EH (cell line): ENCODE results near the gene OSBPL5.

ENCODE experiments used
- DNase-seq: peaks from one replicate; pipeline ENCODE4 v3.0.0-alpha.2; 2015; ENCODE audit warnings: low read depth

The OSBPL5 gene

DNA sequence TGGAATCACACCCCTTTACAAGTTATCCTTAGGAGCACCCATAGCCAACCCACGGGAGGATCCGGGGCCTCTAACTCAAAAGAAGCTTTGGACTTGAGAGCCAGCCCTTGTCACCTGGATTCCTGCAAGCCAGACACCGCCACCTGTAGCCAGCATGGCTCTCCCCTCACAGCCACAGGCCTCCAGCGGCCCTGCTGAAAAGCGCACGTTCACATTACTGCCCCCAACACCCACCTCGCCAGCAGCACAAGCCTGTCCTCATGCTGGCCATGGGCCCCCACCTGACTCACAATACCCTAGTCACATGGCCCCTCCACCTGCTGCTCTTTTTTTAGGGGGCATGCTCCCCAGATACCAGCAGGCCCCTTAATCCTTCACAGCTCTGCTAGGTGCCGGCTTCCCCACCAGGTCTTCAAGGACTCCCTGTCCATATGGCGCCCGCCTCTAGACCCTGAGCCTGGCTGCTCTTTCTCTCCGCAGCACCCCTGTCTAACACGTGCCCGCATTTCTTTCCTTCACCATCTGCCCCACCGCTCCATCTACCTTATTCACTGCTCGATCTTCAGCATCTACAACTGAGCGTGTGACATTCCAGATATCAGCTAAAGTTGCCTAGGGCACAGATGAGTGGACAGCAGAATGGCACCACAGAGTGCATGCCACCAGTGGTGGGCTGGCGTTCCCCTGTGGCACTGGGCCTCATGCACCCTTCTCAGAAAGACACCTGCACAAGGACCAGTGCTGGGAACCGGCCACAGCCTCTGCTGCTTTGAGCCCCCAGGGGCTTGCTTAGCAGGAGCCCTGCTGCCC lies 114.5 kb downstream of the OSBPL5 start:
- no peak for DNase-seq

- DNase-seq: peak; percentile 99
Observed at GRCh38 chr11:3049430-3050243, 115.5 kb downstream of the OSBPL5 start.

DNA sequence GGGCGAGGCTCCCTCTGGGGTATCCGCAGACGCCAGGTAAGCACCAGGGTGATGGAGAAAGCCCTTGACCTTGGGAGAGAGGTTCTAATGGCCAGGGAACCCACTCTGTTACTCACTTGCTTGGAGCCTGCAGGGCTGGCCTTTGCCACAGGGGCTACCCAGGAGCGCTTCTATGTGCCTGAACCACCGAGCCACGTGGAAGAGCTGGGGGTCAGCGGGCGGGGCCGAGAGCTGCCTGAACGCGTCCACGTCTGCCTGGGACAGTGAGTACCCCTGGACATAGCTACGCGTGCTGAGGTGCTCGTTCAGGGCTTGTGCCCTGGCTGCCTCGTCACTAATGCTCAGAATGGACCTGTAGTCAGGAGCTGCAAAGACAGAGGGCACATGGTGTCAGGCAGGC lies 117.5 kb downstream of the OSBPL5 start:
- DNase-seq: no peak

DNA sequence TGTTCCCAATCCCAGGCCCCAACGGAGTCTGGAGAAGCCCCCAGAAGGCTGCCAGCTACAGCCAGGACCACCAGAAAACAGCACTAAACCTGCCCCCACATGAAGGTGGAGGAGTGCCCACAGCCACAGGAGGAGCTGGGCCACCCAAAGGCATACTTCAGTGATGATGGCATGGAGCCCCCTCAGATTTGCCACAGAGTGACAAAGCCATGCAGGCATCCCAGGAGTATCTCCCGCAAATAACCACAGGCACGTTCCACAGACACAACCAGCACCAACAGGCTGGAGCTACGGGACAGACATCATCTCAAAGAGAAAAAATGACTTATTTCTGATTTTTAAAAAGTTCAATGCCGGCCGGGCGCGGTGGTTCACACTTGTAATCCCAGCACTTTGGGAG lies 118.5 kb downstream of the OSBPL5 start:
- DNase-seq: peak; percentile 32

- no peak for DNase-seq
Observed at GRCh38 chr11:3046190-3046589, 118.9 kb downstream of the OSBPL5 start.

DNA sequence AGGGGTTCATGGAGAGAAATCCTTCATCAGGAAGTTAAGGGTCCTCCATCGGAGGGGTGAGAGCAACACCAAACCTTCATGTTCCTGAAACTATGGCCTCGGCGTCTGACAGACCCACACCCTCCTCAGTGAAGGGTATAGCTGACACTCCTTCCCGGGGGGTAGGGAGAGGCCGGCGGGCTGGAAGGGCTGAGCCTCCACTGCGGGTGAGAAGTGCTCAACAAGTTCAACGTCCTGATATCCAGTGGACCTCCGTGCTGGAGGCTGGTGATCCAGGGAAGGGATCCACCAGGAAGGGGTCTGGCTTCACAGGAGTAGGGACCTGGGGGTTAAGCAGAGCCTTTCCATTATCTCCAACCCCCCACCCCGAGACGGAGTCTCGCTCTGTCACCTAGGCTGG lies 120.2 kb downstream of the OSBPL5 start:
- DNase-seq: no peak

DNA sequence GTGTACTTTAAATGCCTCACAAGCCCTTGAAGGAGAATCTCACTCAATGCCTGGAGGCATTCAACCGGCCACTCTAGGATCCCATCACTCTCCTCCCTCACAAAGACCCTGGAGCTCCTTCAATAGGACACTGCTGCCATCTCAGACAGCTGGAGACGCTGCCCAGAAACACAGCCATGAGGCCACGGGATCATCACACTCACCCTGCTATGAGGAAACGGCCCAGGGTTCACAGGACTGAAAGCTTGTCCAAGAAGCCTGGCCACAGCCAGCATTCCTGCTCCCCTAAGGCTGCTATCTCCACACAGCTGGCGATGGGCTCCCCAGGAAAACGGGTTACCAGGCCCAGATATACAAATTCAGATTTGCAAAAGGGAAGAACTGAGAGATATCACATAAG lies 121.1 kb downstream of the OSBPL5 start:
- DNase-seq: no peak

DNA sequence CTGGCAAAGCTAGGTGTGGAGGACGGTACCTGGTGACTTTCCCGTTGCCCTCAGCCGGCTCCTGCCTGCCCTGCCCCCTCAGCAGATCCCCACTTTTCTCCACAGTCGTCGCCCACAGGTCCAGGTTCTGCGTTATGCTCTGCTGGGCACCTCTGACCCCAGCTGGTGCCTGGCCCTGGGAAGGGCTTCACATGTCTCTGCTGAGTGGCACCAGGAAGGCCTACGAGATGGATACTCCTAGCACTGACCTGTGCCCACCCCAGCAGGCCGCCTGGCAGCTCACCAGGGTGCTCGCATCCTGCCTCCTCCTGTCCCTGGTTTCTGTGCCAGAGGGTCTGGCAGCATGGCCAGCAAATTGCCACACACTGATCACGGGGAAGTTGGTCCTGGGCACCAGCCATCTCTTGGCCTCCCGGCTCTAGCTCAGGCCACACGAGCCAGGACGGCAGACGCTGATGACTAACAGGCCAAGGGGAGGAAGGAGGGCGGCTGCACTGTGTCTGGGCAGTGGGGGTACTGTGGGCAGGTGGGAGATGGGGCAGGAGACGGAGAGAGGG lies 121.7 kb downstream of the OSBPL5 start:
- peak; percentile 36 for DNase-seq

DNA sequence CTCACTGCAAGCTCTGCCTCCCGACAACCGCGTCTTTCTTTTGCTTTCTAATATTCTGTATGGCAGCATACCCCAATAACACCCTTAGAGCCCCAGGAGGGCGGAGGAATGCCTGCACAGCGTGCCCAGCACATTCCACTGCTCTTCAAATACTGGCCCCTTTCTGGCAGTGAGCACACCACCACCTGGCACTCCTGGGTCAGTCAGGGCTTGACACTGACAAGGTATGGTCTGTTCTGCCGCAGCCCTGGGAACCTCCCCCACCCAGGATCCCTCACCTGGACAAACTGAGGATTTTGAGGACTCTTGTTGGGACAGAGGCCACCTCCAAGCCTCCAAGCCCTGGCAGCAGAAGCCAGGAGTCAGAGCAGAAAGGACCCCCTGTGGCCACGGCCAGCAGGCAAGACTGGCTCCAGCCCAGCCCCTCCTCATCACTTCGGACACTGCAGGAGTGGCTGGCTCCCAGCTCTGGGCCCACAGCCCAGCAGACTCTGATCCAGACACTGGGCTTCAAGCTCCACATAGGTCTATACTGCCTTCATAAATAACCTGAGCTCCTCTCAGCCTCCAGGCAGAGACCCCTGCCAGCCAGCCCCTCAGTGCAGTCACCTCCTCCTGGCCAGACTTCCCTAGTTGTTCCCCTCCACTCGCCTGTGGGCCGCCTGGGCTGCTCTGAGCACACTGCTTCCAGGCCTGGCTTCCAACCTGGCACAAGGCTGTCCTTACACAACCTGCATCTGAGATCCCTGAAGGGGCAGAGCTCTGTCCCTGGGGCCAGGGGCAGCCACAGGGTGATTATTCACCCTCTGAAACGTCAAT lies 122.4 kb downstream of the OSBPL5 start:
- no peak for DNase-seq

GRCh38 chr11:3041699-3042441 lies 123.2 kb downstream of the OSBPL5 start:
- no peak for DNase-seq

GRCh38 chr11:3040881-3041280 lies 124.2 kb downstream of the OSBPL5 start:
- no peak for DNase-seq

DNA sequence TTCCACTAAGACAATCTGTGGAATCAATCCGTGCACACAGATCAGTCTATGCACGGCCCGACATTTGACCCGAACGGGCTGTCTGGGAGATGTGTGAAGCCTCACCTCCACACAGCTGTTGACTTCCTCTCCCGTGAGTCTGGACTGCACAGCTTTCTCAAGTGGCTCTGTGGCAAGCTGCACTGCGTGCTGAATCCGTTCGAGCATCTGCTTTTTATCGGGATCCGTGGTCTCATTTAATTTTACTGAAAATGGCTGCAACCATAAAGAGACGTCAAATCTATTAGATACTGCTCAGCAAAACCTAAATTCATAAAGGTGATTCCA lies 127.2 kb downstream of the OSBPL5 start:
- DNase-seq: no peak
